HEK293 (cell line): ENCODE measurements around the gene LNPK.
A peak's percentile ranks its signal among the peaks of the same experiment; 100 is the strongest.

ENCODE experiments used
- EGR2 ChIP-seq: fragments of 450-650 bp; formaldehyde crosslinking; IDR thresholded peaks from 2 replicates; pipeline ENCODE4 v1.5.1; 2016; ENCODE audit warnings: low read depth, missing biosample characterization, missing genetic modification characterization
- FEZF1 ChIP-seq: fragments of 450-650 bp; formaldehyde crosslinking; IDR thresholded peaks from 2 replicates; pipeline ENCODE4 v1.5.1; 2016; ENCODE audit warnings: missing biosample characterization, missing genetic modification characterization
- GLI2 ChIP-seq: fragments of 450-650 bp; formaldehyde crosslinking; IDR thresholded peaks from 2 replicates; pipeline ENCODE4; 2017; ENCODE audit warnings: missing biosample characterization, missing genetic modification characterization, low read depth, borderline replicate concordance
- HOXA7 ChIP-seq: sonication (generic); formaldehyde crosslinking; IDR thresholded peaks from 2 replicates; pipeline ENCODE4 v1.8.1; 2022; ENCODE audit warnings: missing genetic modification reagents, borderline replicate concordance
- KLF16 ChIP-seq: fragments of 450-650 bp; formaldehyde crosslinking; IDR thresholded peaks from 2 replicates; pipeline ENCODE4 v1.5.1; 2017; ENCODE audit warnings: missing biosample characterization, missing genetic modification characterization
- KLF17 ChIP-seq: fragments of 450-650 bp; formaldehyde crosslinking; IDR thresholded peaks from 2 replicates; pipeline ENCODE4 v1.5.1; 2016; ENCODE audit warnings: missing biosample characterization, missing genetic modification characterization
- KLF7 ChIP-seq: fragments of 450-650 bp; formaldehyde crosslinking; IDR thresholded peaks from 2 replicates; pipeline ENCODE4 v1.5.1; 2016; ENCODE audit warnings: missing biosample characterization, missing genetic modification characterization, borderline replicate concordance
- PATZ1 ChIP-seq: fragments of 450-650 bp; formaldehyde crosslinking; IDR thresholded peaks from 2 replicates; pipeline ENCODE4 v1.5.1; 2016; ENCODE audit warnings: missing biosample characterization, missing genetic modification characterization
- PRDM6 ChIP-seq: fragments of 450-650 bp; formaldehyde crosslinking; IDR thresholded peaks from 2 replicates; pipeline ENCODE4 v1.5.1; 2017; ENCODE audit warnings: missing biosample characterization, missing genetic modification characterization
- SP7 ChIP-seq: fragments of 450-650 bp; formaldehyde crosslinking; IDR thresholded peaks from 2 replicates; pipeline ENCODE4 v1.5.1; 2016; ENCODE audit warnings: missing biosample characterization, missing genetic modification characterization
- YY2 ChIP-seq: fragments of 450-650 bp; formaldehyde crosslinking; IDR thresholded peaks from 2 replicates; pipeline ENCODE4 v1.5.1; 2016; ENCODE audit warnings: missing biosample characterization, missing genetic modification characterization
- ZBTB21 ChIP-seq: fragments of 450-650 bp; formaldehyde crosslinking; IDR thresholded peaks from 2 replicates; pipeline ENCODE4 v1.5.1; 2017; ENCODE audit warnings: missing biosample characterization, missing genetic modification characterization
- ZBTB44 ChIP-seq: fragments of 450-650 bp; IDR thresholded peaks from 2 replicates; pipeline ENCODE4 v1.5.1; 2018; ENCODE audit warnings: missing biosample characterization, mild to moderate bottlenecking, missing genetic modification characterization
- ZBTB8A ChIP-seq: fragments of 450-650 bp; formaldehyde crosslinking; IDR thresholded peaks from 2 replicates; pipeline ENCODE4 v1.5.1; 2016; ENCODE audit warnings: missing biosample characterization, missing genetic modification characterization
- ZFP37 ChIP-seq: fragments of 450-650 bp; formaldehyde crosslinking; IDR thresholded peaks from 2 replicates; pipeline ENCODE4 v1.5.1; 2016; ENCODE audit warnings: missing biosample characterization, missing genetic modification characterization
- ZFP69B ChIP-seq: fragments of 450-650 bp; formaldehyde crosslinking; IDR thresholded peaks from 2 replicates; pipeline ENCODE4 v1.5.1; 2016; ENCODE audit warnings: missing biosample characterization, missing genetic modification characterization
- ZNF121 ChIP-seq: fragments of 450-650 bp; formaldehyde crosslinking; IDR thresholded peaks from 2 replicates; pipeline ENCODE4 v1.5.1; 2016; ENCODE audit warnings: missing biosample characterization, missing genetic modification characterization
- ZNF138 ChIP-seq: fragments of 450-650 bp; formaldehyde crosslinking; IDR thresholded peaks from 2 replicates; pipeline ENCODE4 v1.5.1; 2016; ENCODE audit warnings: missing biosample characterization, missing genetic modification characterization, borderline replicate concordance
- ZNF157 ChIP-seq: fragments of 450-650 bp; formaldehyde crosslinking; IDR thresholded peaks from 2 replicates; pipeline ENCODE4 v1.5.1; 2016; ENCODE audit warnings: missing biosample characterization, missing genetic modification characterization
- ZNF211 ChIP-seq: fragments of 450-650 bp; formaldehyde crosslinking; IDR thresholded peaks from 2 replicates; pipeline ENCODE4 v1.5.1; 2016; ENCODE audit warnings: low read depth, missing biosample characterization, missing genetic modification characterization
- ZNF223 ChIP-seq: fragments of 450-650 bp; formaldehyde crosslinking; IDR thresholded peaks from 2 replicates; pipeline ENCODE4 v1.5.1; 2016; ENCODE audit warnings: missing biosample characterization, missing genetic modification characterization
- ZNF23 ChIP-seq: fragments of 450-650 bp; formaldehyde crosslinking; IDR thresholded peaks from 2 replicates; pipeline ENCODE4 v1.5.1; 2016; ENCODE audit warnings: missing biosample characterization, missing genetic modification characterization, borderline replicate concordance
- ZNF248 ChIP-seq: fragments of 450-650 bp; formaldehyde crosslinking; IDR thresholded peaks from 2 replicates; pipeline ENCODE4 v1.5.1; 2017; ENCODE audit warnings: missing biosample characterization, missing genetic modification characterization
- ZNF292 ChIP-seq: fragments of 450-650 bp; formaldehyde crosslinking; IDR thresholded peaks from 2 replicates; pipeline ENCODE4 v1.5.1; 2016; ENCODE audit warnings: low read depth, missing biosample characterization, missing genetic modification characterization, borderline replicate concordance
- ZNF433 ChIP-seq: fragments of 450-650 bp; formaldehyde crosslinking; IDR thresholded peaks from 2 replicates; pipeline ENCODE4 v1.5.1; 2016; ENCODE audit warnings: missing biosample characterization, missing genetic modification characterization, low read depth
- ZNF449 ChIP-seq: fragments of 450-650 bp; formaldehyde crosslinking; IDR thresholded peaks from 2 replicates; pipeline ENCODE4 v1.5.1; 2017; ENCODE audit warnings: missing biosample characterization, mild to moderate bottlenecking, missing genetic modification characterization, moderate library complexity
- ZNF510 ChIP-seq: fragments of 450-650 bp; formaldehyde crosslinking; IDR thresholded peaks from 2 replicates; pipeline ENCODE4 v1.5.1; 2018; ENCODE audit warnings: mild to moderate bottlenecking, missing genetic modification characterization, missing biosample characterization; ENCODE audit not compliant: insufficient replicate concordance
- ZNF558 ChIP-seq: fragments of 450-650 bp; formaldehyde crosslinking; IDR thresholded peaks from 2 replicates; pipeline ENCODE4 v1.5.1; 2016; ENCODE audit warnings: missing biosample characterization, missing genetic modification characterization
- ZNF585B ChIP-seq: fragments of 450-650 bp; formaldehyde crosslinking; IDR thresholded peaks from 2 replicates; pipeline ENCODE4 v1.5.1; 2016; ENCODE audit warnings: missing biosample characterization, missing genetic modification characterization
- ZNF600 ChIP-seq: fragments of 450-650 bp; formaldehyde crosslinking; IDR thresholded peaks from 2 replicates; pipeline ENCODE4 v1.5.1; 2016; ENCODE audit warnings: missing biosample characterization, missing genetic modification characterization
- ZNF621 ChIP-seq: fragments of 450-650 bp; formaldehyde crosslinking; IDR thresholded peaks from 2 replicates; pipeline ENCODE4 v1.5.1; 2017; ENCODE audit warnings: missing biosample characterization, missing genetic modification characterization
- ZNF658 ChIP-seq: fragments of 450-650 bp; formaldehyde crosslinking; IDR thresholded peaks from 2 replicates; pipeline ENCODE4; 2016; ENCODE audit warnings: missing biosample characterization, missing genetic modification characterization
- ZNF791 ChIP-seq: fragments of 450-650 bp; formaldehyde crosslinking; IDR thresholded peaks from 2 replicates; pipeline ENCODE4 v1.5.1; 2016; ENCODE audit warnings: missing biosample characterization, missing genetic modification characterization
- ZNF837 ChIP-seq: fragments of 450-650 bp; formaldehyde crosslinking; IDR thresholded peaks from 2 replicates; pipeline ENCODE4 v1.5.1; 2016; ENCODE audit warnings: missing biosample characterization, missing genetic modification characterization

Gene LNPK

GRCh38 chr2:176001916-176002687 is at the start of gene LNPK (continued):
- no peak for TF ChIP-seq ZNF121
- no peak for TF ChIP-seq ZBTB44 (tag by site-specific recombination)
- no peak for TF ChIP-seq KLF17
- no peak for TF ChIP-seq ZNF248 (tag by site-specific recombination)
- TF ChIP-seq FEZF1 (tag by site-specific recombination): no peak
- TF ChIP-seq GLI2: no peak
- no peak; the same call in 1 of the 2 replicates for TF ChIP-seq EGR2 (tag by site-specific recombination)
- TF ChIP-seq KLF16 (tag by site-specific recombination): peak; percentile 7; the same call in 1 of the 2 replicates
- TF ChIP-seq ZFP69B (tag by site-specific recombination): no peak
- TF ChIP-seq ZNF600 (tag by site-specific recombination): no peak
- TF ChIP-seq ZBTB21: no peak
- no peak for TF ChIP-seq ZNF585B (tag by site-specific recombination)
- 0 out of 2 replicates have a peak, but pooled peaks have one; percentile 38 for TF ChIP-seq ZBTB8A (tag by site-specific recombination)
- no peak for TF ChIP-seq ZNF837 (tag by site-specific recombination)
- no peak for TF ChIP-seq ZNF433 (tag by site-specific recombination)
- peak; percentile 51; the same call in 1 of the 2 replicates for TF ChIP-seq SP7 (tag by site-specific recombination)
- TF ChIP-seq HOXA7 (CRISPR knock-in tag): no peak; the same call in 1 of the 2 replicates
- TF ChIP-seq ZNF223 (tag by site-specific recombination): no peak
- no peak for TF ChIP-seq PRDM6 (tag by site-specific recombination)
- no peak for TF ChIP-seq ZNF157 (tag by site-specific recombination)
- TF ChIP-seq ZNF558 (tag by site-specific recombination): no peak
- TF ChIP-seq ZNF449 (tag by site-specific recombination): peak; percentile 70
- TF ChIP-seq ZNF138 (tag by site-specific recombination): no peak
- TF ChIP-seq ZNF791 (tag by site-specific recombination): no peak
- TF ChIP-seq ZNF292 (tag by site-specific recombination): no peak
- TF ChIP-seq ZNF510 (tag by site-specific recombination): no peak
- TF ChIP-seq PATZ1 (tag by site-specific recombination): peak; percentile 41
- no peak for TF ChIP-seq ZNF211 (tag by site-specific recombination)
- TF ChIP-seq ZNF23 (tag by site-specific recombination): no peak
- TF ChIP-seq YY2: no peak
- TF ChIP-seq ZFP37 (tag by site-specific recombination): peak; percentile 60; the same call in 1 of the 2 replicates
- TF ChIP-seq ZNF658: no peak
- peak; percentile 27; the same call in 1 of the 2 replicates for TF ChIP-seq KLF7 (tag by site-specific recombination)
- no peak for TF ChIP-seq ZNF621
